ENCODE results near the gene SP9. TPM values are rescaled to one million over a fixed set of nuclear protein-coding genes. Genes with fewer than 3 reads are reported as not detected.

Gene SP9
- total and polyA plus RNA-seq, 9 of the 15 experiments (the other 6 are each of a cell fraction or from before 2014, with no cell fraction given) = 0.04 to 0.23 (median 0.11) TPM; not detected in 3

DNA sequence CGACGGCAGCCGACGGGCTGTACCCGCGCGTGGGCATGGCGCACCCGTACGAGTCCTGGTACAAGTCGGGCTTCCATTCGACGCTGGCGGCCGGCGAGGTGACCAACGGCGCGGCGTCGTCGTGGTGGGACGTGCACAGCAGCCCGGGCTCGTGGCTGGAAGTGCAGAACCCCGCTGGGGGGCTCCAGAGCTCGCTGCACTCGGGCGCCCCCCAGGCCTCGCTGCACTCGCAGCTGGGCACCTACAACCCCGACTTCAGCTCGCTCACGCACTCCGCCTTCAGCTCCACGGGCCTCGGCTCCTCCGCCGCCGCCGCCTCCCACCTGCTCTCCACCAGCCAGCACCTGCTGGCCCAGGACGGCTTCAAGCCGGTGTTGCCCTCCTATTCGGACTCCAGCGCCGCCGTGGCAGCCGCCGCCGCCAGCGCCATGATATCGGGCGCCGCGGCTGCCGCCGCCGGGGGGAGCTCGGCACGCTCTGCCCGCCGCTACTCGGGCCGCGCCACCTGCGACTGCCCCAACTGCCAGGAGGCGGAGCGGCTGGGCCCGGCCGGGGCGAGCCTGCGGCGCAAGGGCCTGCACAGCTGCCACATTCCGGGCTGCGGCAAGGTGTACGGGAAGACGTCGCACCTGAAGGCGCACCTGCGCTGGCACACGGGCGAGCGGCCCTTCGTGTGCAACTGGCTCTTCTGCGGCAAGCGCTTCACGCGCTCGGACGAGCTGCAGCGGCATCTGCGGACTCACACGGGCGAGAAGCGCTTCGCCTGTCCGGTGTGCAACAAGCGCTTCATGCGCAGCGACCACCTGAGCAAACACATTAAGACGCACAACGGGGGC lies 2.0 kb downstream of the SP9 start (continued):
- peak; percentile 12 for TF ChIP-seq CBFB (CRISPR knock-in tag; IDR thresholded peaks at IDR 0.05)
- no peak for TF ChIP-seq PTRF (tag; IDR thresholded peaks at IDR 0.05)
- TF ChIP-seq, protein P1, sequence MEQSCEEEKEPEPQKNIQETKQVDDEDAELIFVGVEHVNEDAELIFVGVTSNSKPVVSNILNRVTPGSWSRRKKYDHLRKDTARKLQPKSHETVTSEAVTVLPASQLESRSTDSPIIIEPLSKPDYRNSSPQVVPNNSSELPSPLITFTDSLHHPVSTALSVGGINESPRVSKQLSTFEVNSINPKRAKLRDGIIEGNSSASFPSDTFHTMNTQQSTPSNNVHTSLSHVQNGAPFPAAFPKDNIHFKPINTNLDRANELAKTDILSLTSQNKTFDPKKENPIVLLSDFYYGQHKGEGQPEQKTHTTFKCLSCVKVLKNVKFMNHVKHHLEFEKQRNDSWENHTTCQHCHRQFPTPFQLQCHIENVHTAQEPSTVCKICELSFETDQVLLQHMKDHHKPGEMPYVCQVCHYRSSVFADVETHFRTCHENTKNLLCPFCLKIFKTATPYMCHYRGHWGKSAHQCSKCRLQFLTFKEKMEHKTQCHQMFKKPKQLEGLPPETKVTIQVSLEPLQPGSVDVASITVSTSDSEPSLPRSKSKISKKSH (CRISPR knock-in tag; IDR thresholded peaks at IDR 0.05) = no peak
- no peak for TF ChIP-seq FOXK1 (CRISPR knock-in tag; IDR thresholded peaks at IDR 0.05; ENCODE audit: borderline replicate concordance)
- TF ChIP-seq BMI1 (IDR thresholded peaks at IDR 0.05; ENCODE audit: low read length) = no peak
- TF ChIP-seq RBM17 (IDR thresholded peaks at IDR 0.05; ENCODE audit: borderline replicate concordance, low read depth, low read length) = no peak
- no peak for TF ChIP-seq KAT7 (CRISPR knock-in tag; IDR thresholded peaks at IDR 0.05; ENCODE audit: borderline replicate concordance)
- no peak for TF ChIP-seq NCOA2 (IDR thresholded peaks at IDR 0.05; ENCODE audit: partially characterized antibody in 2 of 2)
- no peak for TF ChIP-seq NCOR1 (IDR thresholded peaks at IDR 0.05)
- no peak for TF ChIP-seq RBM14 (IDR thresholded peaks at IDR 0.05; ENCODE audit: borderline replicate concordance, insufficient read depth, low read depth, low read length)
- no peak for TF ChIP-seq ILF3 (IDR thresholded peaks at IDR 0.05; ENCODE audit: borderline replicate concordance)
- TF ChIP-seq, protein P2, sequence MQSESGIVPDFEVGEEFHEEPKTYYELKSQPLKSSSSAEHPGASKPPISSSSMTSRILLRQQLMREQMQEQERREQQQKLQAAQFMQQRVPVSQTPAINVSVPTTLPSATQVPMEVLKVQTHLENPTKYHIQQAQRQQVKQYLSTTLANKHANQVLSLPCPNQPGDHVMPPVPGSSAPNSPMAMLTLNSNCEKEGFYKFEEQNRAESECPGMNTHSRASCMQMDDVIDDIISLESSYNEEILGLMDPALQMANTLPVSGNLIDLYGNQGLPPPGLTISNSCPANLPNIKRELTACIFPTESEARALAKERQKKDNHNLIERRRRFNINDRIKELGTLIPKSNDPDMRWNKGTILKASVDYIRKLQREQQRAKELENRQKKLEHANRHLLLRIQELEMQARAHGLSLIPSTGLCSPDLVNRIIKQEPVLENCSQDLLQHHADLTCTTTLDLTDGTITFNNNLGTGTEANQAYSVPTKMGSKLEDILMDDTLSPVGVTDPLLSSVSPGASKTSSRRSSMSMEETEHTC (IDR thresholded peaks at IDR 0.05) = no peak
- no peak for TF ChIP-seq KLF6 (CRISPR knock-in tag; IDR thresholded peaks at IDR 0.05; ENCODE audit: borderline replicate concordance)
- TF ChIP-seq, protein P3, sequence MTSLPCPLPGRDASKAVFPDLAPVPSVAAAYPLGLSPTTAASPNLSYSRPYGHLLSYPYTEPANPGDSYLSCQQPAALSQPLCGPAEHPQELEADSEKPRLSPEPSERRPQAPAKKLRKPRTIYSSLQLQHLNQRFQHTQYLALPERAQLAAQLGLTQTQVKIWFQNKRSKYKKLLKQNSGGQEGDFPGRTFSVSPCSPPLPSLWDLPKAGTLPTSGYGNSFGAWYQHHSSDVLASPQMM (CRISPR knock-in tag; IDR thresholded peaks at IDR 0.05) = no peak
- TF ChIP-seq ZNF239 (CRISPR knock-in tag; IDR thresholded peaks at IDR 0.05) = no peak
- no peak for TF ChIP-seq ZNF174 (CRISPR knock-in tag; IDR thresholded peaks at IDR 0.05)
- TF ChIP-seq GABPA (tag; conservative IDR thresholded peaks at IDR 0.05; ENCODE audit: low read depth) = no peak
- TF ChIP-seq ZNF316 (IDR thresholded peaks at IDR 0.05) = no peak
- 0 out of 2 replicates have a peak, but pooled peaks have one; percentile 43 for TF ChIP-seq ZNF224 (CRISPR knock-in tag; IDR thresholded peaks at IDR 0.05)
- no peak for TF ChIP-seq XRCC3 (IDR thresholded peaks at IDR 0.05)
- TF ChIP-seq NFE2L1 (tag; IDR thresholded peaks at IDR 0.05; ENCODE audit: borderline replicate concordance, low read depth) = no peak
- no peak for TF ChIP-seq ASH1L (IDR thresholded peaks at IDR 0.05; ENCODE audit: borderline replicate concordance, low read depth, partially characterized antibody)
- TF ChIP-seq KLF1 (tag; IDR thresholded peaks at IDR 0.05) = no peak
- TF ChIP-seq, protein P4, sequence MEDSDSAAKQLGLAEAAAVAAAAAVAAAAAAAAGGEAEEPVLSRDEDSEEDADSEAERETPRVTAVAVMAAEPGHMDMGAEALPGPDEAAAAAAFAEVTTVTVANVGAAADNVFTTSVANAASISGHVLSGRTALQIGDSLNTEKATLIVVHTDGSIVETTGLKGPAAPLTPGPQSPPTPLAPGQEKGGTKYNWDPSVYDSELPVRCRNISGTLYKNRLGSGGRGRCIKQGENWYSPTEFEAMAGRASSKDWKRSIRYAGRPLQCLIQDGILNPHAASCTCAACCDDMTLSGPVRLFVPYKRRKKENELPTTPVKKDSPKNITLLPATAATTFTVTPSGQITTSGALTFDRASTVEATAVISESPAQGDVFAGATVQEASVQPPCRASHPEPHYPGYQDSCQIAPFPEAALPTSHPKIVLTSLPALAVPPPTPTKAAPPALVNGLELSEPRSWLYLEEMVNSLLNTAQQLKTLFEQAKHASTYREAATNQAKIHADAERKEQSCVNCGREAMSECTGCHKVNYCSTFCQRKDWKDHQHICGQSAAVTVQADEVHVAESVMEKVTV (CRISPR knock-in tag; IDR thresholded peaks at IDR 0.05) = no peak
